ENCODE data around the gene IGFBP1. TPM values are rescaled to one million over a fixed set of nuclear protein-coding genes. Genes with fewer than 3 reads are reported as not detected.

The IGFBP1 gene
- total and polyA plus RNA-seq, 8 donors: 0.10 to 0.31 TPM; not detected in 6

- Histone ChIP-seq H3K4me1 (peaks cover 0 to 8% of the 10 kb centered on the region in 2 donors), H3K27ac (no peak overlapping the region), H3K27me3 (peaks cover 18 to 79% of the 10 kb centered on the region in 2 donors), H3K9me3 (no peaks in the 10 kb centered on the region), H3K4me3 (no peak overlapping the region), H3K36me3 (no peaks in the 10 kb centered on the region)
- TF ChIP-seq, protein P1, sequence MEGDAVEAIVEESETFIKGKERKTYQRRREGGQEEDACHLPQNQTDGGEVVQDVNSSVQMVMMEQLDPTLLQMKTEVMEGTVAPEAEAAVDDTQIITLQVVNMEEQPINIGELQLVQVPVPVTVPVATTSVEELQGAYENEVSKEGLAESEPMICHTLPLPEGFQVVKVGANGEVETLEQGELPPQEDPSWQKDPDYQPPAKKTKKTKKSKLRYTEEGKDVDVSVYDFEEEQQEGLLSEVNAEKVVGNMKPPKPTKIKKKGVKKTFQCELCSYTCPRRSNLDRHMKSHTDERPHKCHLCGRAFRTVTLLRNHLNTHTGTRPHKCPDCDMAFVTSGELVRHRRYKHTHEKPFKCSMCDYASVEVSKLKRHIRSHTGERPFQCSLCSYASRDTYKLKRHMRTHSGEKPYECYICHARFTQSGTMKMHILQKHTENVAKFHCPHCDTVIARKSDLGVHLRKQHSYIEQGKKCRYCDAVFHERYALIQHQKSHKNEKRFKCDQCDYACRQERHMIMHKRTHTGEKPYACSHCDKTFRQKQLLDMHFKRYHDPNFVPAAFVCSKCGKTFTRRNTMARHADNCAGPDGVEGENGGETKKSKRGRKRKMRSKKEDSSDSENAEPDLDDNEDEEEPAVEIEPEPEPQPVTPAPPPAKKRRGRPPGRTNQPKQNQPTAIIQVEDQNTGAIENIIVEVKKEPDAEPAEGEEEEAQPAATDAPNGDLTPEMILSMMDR (IDR thresholded peaks at IDR 0.05): no peak
- ATAC-seq: no peak
- intact Hi-C loops (cut with DNase I): no loop called here
- no peak for DNase-seq
Observed at GRCh38 chr7:45890125-45890901, 2.0 kb downstream of the IGFBP1 start.

- ATAC-seq (peak; percentile 32), DNase-seq (peak in 2 of 4 donors; percentile 25 to 43)
- Histone ChIP-seq H3K9me3 (no peaks in the 10 kb centered on the region), H3K27ac (no peak overlapping the region), H3K4me1 (peaks cover 0 to 8% of the 10 kb centered on the region in 2 donors), H3K4me3 (no peak overlapping the region), H3K27me3 (peaks cover 18 to 79% of the 10 kb centered on the region in 2 donors), H3K36me3 (no peaks in the 10 kb centered on the region)
- TF ChIP-seq, protein P1 (IDR thresholded peaks at IDR 0.05): peak; percentile 27 to 59
- intact Hi-C loops (cut with DNase I): no loop called here
Observed at GRCh38 chr7:45890902-45891461, 2.7 kb downstream of the IGFBP1 start.

GRCh38 chr7:45891462-45892402, 3.4 kb downstream of the IGFBP1 start:
- DNase-seq (no peak), ATAC-seq (no peak)
- Histone ChIP-seq H3K27me3 (peaks cover 18 to 75% of the 10 kb centered on the region in 2 donors), H3K9me3 (no peaks in the 10 kb centered on the region), H3K27ac (no peak overlapping the region), H3K4me1 (peaks cover 0 to 8% of the 10 kb centered on the region in 2 donors), H3K4me3 (no peak overlapping the region), H3K36me3 (no peaks in the 10 kb centered on the region)
- intact Hi-C loops (cut with DNase I): no loop called here
- TF ChIP-seq, protein P1 (IDR thresholded peaks at IDR 0.05): no peak

DNA sequence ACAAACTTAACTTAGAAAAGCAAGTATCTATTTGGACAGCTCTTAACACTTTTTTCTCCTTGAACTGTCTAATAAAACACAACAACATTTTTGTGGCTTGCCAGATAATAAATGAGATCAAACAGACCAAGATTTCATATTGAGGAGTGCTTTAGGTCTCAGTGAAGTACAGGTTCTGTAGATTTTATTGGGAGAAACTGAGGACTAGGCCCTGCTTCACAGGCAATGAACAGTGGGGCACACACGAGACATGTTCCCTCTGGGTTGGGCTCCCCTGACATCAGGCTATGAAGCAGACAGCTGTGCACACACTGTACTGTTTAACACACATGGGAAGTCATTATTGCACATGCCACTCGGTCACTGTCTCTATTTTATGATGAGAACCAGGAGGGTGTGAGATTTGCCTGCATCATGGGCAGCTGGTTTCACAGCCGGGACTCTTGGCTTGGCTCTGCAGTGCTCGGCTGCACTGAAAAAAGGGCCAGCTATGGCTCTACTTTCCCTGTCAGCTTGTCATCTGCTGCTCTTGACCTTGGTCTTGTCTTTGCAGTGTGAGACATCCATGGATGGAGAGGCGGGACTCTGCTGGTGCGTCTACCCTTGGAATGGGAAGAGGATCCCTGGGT, 4.2 kb downstream of the IGFBP1 start:
- intact Hi-C loops (cut with DNase I): no loop called here
- no peak for ATAC-seq

More for the DNA sequence above, 4.2 kb downstream of the IGFBP1 start:
- Histone ChIP-seq H3K27ac (no peak overlapping the region), H3K4me3 (no peak overlapping the region), H3K27me3 (peaks cover 18 to 67% of the 10 kb centered on the region in 2 donors), H3K4me1 (peaks cover 0 to 8% of the 10 kb centered on the region in 2 donors), H3K9me3 (no peaks in the 10 kb centered on the region), H3K36me3 (no peaks in the 10 kb centered on the region)
- TF ChIP-seq, protein P1 (IDR thresholded peaks at IDR 0.05): no peak
- DNase-seq: no peak

All from left lung (tissue), 10 donors.